ENCODE results near the gene NEO1. TPM values are rescaled to one million over a fixed set of nuclear protein-coding genes. Genes with fewer than 3 reads are reported as not detected.

Gene NEO1
- total and polyA plus RNA-seq, 2 experiments from 2014 or later = 39.1 to 64.0 TPM

DNA sequence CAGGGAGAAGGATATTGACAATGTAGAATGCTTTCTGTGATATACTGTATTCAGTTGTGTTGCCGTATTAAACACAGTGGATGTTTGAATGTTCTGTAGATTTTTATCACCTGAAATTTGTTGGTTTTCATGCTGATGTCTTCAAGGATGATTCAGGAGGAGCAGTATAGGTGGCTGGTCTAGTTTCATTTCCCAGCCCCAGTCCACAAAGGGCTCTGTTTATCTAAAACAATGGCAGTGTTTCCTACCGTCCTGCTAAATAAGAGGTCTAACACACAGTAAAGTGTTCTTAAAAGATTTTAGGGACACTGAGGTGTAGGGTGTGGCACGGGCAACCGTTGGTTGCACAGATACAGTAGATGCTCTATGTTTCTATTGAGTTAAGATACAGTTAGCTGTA, 26.0 kb downstream of the NEO1 start:
- H3K4me2 ChIP-seq = peak overlapping the region; percentile 18
- WGBS (ENCODE audit: low lambda C conversion rate, missing lambda C conversion rate) = 80% methylated on average over 4 of the region's 4 CpGs
- no peak overlapping the region for H2AFZ ChIP-seq
- H3K4me3 ChIP-seq = no peak overlapping the region
- H3K27me3 ChIP-seq = no peaks in the 10 kb centered on the region
- H3K4me1 ChIP-seq (ENCODE audit: insufficient read depth) = peaks cover 9% of the 10 kb centered on the region
- no peaks in the 10 kb centered on the region for H3K36me3 ChIP-seq (replicated peaks; ENCODE audit: insufficient read depth, low read depth)
- DNase-seq (ENCODE audit: low spot score) = no peak
- H4K20me1 ChIP-seq (ENCODE audit: insufficient read depth, poor library complexity, severe bottlenecking) = peaks cover 17% of the 10 kb centered on the region
- H3K9me2 ChIP-seq (replicated peaks; ENCODE audit: insufficient read depth) = no peaks in the 10 kb centered on the region
- peaks cover 80% of the 10 kb centered on the region for H3K79me2 ChIP-seq
- TF ChIP-seq EZH2 (IDR thresholded peaks at IDR 0.05; ENCODE audit: borderline replicate concordance) (no peak), EZH2phosphoT487 (IDR thresholded peaks at IDR 0.05; ENCODE audit: low read depth, severe bottlenecking, unreplicated experiment) (no peak)
- TF ChIP-seq, protein P1, sequence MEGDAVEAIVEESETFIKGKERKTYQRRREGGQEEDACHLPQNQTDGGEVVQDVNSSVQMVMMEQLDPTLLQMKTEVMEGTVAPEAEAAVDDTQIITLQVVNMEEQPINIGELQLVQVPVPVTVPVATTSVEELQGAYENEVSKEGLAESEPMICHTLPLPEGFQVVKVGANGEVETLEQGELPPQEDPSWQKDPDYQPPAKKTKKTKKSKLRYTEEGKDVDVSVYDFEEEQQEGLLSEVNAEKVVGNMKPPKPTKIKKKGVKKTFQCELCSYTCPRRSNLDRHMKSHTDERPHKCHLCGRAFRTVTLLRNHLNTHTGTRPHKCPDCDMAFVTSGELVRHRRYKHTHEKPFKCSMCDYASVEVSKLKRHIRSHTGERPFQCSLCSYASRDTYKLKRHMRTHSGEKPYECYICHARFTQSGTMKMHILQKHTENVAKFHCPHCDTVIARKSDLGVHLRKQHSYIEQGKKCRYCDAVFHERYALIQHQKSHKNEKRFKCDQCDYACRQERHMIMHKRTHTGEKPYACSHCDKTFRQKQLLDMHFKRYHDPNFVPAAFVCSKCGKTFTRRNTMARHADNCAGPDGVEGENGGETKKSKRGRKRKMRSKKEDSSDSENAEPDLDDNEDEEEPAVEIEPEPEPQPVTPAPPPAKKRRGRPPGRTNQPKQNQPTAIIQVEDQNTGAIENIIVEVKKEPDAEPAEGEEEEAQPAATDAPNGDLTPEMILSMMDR (IDR thresholded peaks at IDR 0.05; ENCODE audit: poor library complexity) = no peak
- no peaks in the 10 kb centered on the region for H3K9me3 ChIP-seq (ENCODE audit: low read depth)
- H3K27ac ChIP-seq = no peak overlapping the region

DNA sequence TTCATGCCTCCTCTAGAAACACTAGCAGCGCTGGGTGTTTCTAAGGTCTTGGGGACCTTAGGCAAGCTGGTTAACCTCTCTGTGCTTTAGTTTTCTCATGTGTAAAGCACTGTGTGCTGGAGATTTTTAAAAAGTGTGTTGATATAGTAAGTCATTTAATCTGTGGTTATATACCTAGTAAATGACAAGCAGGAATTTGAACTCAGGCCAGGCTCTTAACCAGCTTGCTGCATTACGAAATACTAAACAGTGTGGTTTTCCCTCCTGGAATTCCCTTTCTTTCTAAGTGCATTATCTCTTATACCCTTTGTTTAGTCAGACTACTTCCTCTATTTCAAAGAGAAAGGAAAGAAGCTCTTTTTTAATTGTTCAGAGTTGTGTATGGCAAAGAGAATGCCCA, 26.5 kb downstream of the NEO1 start:
- Histone ChIP-seq H2AFZ (no peak overlapping the region), H3K27me3 (no peaks in the 10 kb centered on the region), H3K4me2 (peak overlapping the region; percentile 18), H3K27ac (no peak overlapping the region), H3K9me2 (replicated peaks; ENCODE audit: insufficient read depth) (no peaks in the 10 kb centered on the region), H3K4me3 (no peak overlapping the region), H4K20me1 (ENCODE audit: insufficient read depth, poor library complexity, severe bottlenecking) (peaks cover 17% of the 10 kb centered on the region), H3K4me1 (ENCODE audit: insufficient read depth) (peaks cover 9% of the 10 kb centered on the region), H3K79me2 (peaks cover 79% of the 10 kb centered on the region), H3K9me3 (ENCODE audit: low read depth) (no peaks in the 10 kb centered on the region), H3K36me3 (replicated peaks; ENCODE audit: insufficient read depth, low read depth) (no peaks in the 10 kb centered on the region)
- peak; percentile 16 for DNase-seq (ENCODE audit: low spot score)
- 72% methylated on average over 2 of the region's 2 CpGs for WGBS (ENCODE audit: low lambda C conversion rate, missing lambda C conversion rate)
- TF ChIP-seq EZH2phosphoT487 (IDR thresholded peaks at IDR 0.05; ENCODE audit: low read depth, severe bottlenecking, unreplicated experiment) (no peak), EZH2 (IDR thresholded peaks at IDR 0.05; ENCODE audit: borderline replicate concordance) (no peak)
- TF ChIP-seq, protein P1 (IDR thresholded peaks at IDR 0.05; ENCODE audit: poor library complexity) = no peak

DNA sequence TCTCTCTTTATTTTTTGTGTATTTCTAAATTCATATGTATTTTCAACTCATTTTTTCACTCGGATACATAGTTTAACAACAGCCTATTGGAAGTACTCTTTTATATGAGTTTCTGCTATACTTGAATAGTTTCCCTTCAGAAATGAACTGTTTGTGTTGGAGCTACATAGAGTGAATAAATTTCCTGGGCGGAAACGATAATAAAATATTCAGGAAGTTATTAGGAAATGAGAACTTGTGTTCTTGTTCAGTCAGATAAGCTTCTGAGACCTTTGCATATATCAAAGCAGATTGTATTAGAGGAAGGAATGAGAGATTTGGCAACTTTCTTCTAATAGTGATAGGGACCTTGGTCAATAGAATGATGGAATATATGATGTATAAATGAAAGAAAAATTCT, 27.3 kb downstream of the NEO1 start:
- Histone ChIP-seq H3K4me1 (ENCODE audit: insufficient read depth) (peaks cover 9% of the 10 kb centered on the region), H3K4me2 (no peak overlapping the region), H3K79me2 (peaks cover 83% of the 10 kb centered on the region), H4K20me1 (ENCODE audit: insufficient read depth, poor library complexity, severe bottlenecking) (peaks cover 17% of the 10 kb centered on the region), H3K36me3 (replicated peaks; ENCODE audit: insufficient read depth, low read depth) (no peaks in the 10 kb centered on the region), H3K9me3 (ENCODE audit: low read depth) (no peaks in the 10 kb centered on the region), H3K27ac (no peak overlapping the region), H3K27me3 (no peaks in the 10 kb centered on the region), H3K9me2 (replicated peaks; ENCODE audit: insufficient read depth) (no peaks in the 10 kb centered on the region), H3K4me3 (no peak overlapping the region), H2AFZ (no peak overlapping the region)
- TF ChIP-seq EZH2phosphoT487 (IDR thresholded peaks at IDR 0.05; ENCODE audit: low read depth, severe bottlenecking, unreplicated experiment) = no peak
- no peak for TF ChIP-seq EZH2 (IDR thresholded peaks at IDR 0.05; ENCODE audit: borderline replicate concordance)
- TF ChIP-seq, protein P1 (IDR thresholded peaks at IDR 0.05; ENCODE audit: poor library complexity) = no peak
- 88% methylated on average over 3 of the region's 3 CpGs for WGBS (ENCODE audit: low lambda C conversion rate, missing lambda C conversion rate)
- DNase-seq (ENCODE audit: low spot score) = no peak

All from hepatocyte (in vitro differentiated cells).